Left lung (tissue), 10 donors: ENCODE data around the gene DLGAP4. TPM values are rescaled to one million over a fixed set of nuclear protein-coding genes. Genes with fewer than 3 reads are reported as not detected.

Experiments
- ATAC-seq: fragments of 200-7000 bp; cut with Tn5 transposase; one replicate; pipeline ENCODE4 v1.9.1; 2020; ENCODE audit warnings: moderate library complexity
- DNase-seq, 4 donors: peaks; one replicate each; pipeline ENCODE4 v3.0.0-alpha.2; 2013 to 2020
- H3K27ac ChIP-seq, 2 donors: fragments of 200-600 bp; sonication (generic) in 1 of 2; one replicate each; pipeline versions ENCODE4 v1.5.0 to v1.8.0; 2020 to 2021
- H3K27me3 ChIP-seq, 2 donors: fragments of 200-600 bp; sonication (generic) in 1 of 2; one replicate each; pipeline versions ENCODE4 v1.5.0 to v1.8.0; 2020 to 2021
- H3K36me3 ChIP-seq, 2 donors: fragments of 200-600 bp; sonication (generic) in 1 of 2; one replicate each; pipeline versions ENCODE4 v1.5.0 to v1.8.0; 2020 to 2021
- H3K4me1 ChIP-seq, 2 donors: fragments of 200-600 bp; one replicate each; pipeline ENCODE4 v1.8.0; 2021
- H3K4me3 ChIP-seq, 2 donors: fragments of 200-600 bp; sonication (generic) in 1 of 2; one replicate each; pipeline versions ENCODE4 v1.5.0 to v1.8.0; 2020 to 2021; ENCODE audit warnings: mild to moderate bottlenecking in 1 of 2
- H3K9me3 ChIP-seq, 2 donors: fragments of 200-600 bp; sonication (generic) in 1 of 2; one replicate each; pipeline versions ENCODE4 v1.5.0 to v1.8.0; 2020 to 2021
- CTCF ChIP-seq, 2 donors: fragments of 200-600 bp; sonication (generic) in 1 of 2; IDR thresholded peaks; one replicate each; pipeline versions ENCODE4 v1.5.0 to v1.8.0; 2021; ENCODE audit warnings: antibody characterized with exemption in 2 of 2
- intact Hi-C, 2 donors: fragments of 100-400 bp; cut with DNase I; formaldehyde crosslinking; loops; one replicate each; pipeline versions ENCODE4 v1.11.2 to v1.14.2; 2022
- polyA plus RNA-seq, 6 donors: library from polyadenylated mRNA; unstranded; fragments of 120-200 nt; gene quantifications; one replicate each; pipeline ENCODE4 v1.2.1, GENCODE V29; 2013; ENCODE audit not compliant: insufficient read length in 6 of 6
- total RNA-seq, 2 donors: library from RNA; stranded (reverse); fragmentation: NEBNext Ultra II Directional; extraction: Animal tissue kit (Norgen Biotek cat#: 25700); gene quantifications; one replicate each; pipeline ENCODE4 v1.2.1, GENCODE V29; 2021
- donor health status: DM: no; HTN: yes; CAD: no.
- donor health status: DM: no; HTN: no; CAD: no.

Gene DLGAP4
- total and polyA plus RNA-seq, 8 donors: 53.5 to 84.3 (median 72.1) TPM

- H3K27ac ChIP-seq: peak overlapping the region; percentile 92 to 96
- peak overlapping the region; percentile 74 to 79 for H3K4me3 ChIP-seq
- ATAC-seq (peak; percentile 80), DNase-seq (peak; percentile 93 to 97 (median 96))
- TF ChIP-seq CTCF (IDR thresholded peaks at IDR 0.05): no peak
- no peaks in the 10 kb centered on the region for H3K9me3 ChIP-seq
- intact Hi-C loops: no loop called here
- H3K4me1 ChIP-seq: peaks cover 17 to 47% of the 10 kb centered on the region in 2 donors
- no peaks in the 10 kb centered on the region for H3K27me3 ChIP-seq
- H3K36me3 ChIP-seq: no peaks in the 10 kb centered on the region
These were observed 154.8 kb downstream of the DLGAP4 start for GRCh38 chr20:36460648-36461599.

- intact Hi-C loops: no loop called here
- DNase-seq (peak in 3 of 4 donors; percentile 59 to 90 (median 70)), ATAC-seq (peak; percentile 21)
- Histone ChIP-seq H3K27ac (peak overlapping the region; percentile 92), H3K4me3 (peak overlapping the region; percentile 74 to 79), H3K4me1 (peaks cover 24 to 56% of the 10 kb centered on the region in 2 donors), H3K36me3 (no peaks in the 10 kb centered on the region), H3K9me3 (no peaks in the 10 kb centered on the region), H3K27me3 (no peaks in the 10 kb centered on the region)
- no peak for TF ChIP-seq CTCF (IDR thresholded peaks at IDR 0.05)
These were observed 155.7 kb downstream of the DLGAP4 start for GRCh38 chr20:36461600-36462439.

- ATAC-seq (peak; percentile 12), DNase-seq (peak in 2 of 4 donors; percentile 64 to 83)
- intact Hi-C loops: no loop called here
These were observed 156.5 kb downstream of the DLGAP4 start for GRCh38 chr20:36462440-36463211.

More at GRCh38 chr20:36462440-36463211, 156.5 kb downstream of the DLGAP4 start:
- H3K9me3 ChIP-seq: no peaks in the 10 kb centered on the region
- peak overlapping the region; percentile 92 for H3K27ac ChIP-seq
- peak overlapping the region; percentile 74 to 79 for H3K4me3 ChIP-seq
- H3K4me1 ChIP-seq: peaks cover 30 to 63% of the 10 kb centered on the region in 2 donors
- TF ChIP-seq CTCF (IDR thresholded peaks at IDR 0.05): no peak
- no peaks in the 10 kb centered on the region for H3K36me3 ChIP-seq
- no peaks in the 10 kb centered on the region for H3K27me3 ChIP-seq
